A549 (cell line): Measurements from ENCODE around the gene DENND2D. TPM values are rescaled to one million over a fixed set of nuclear protein-coding genes. Genes with fewer than 3 reads are reported as not detected.

Experiments used
- ATAC-seq, 2 experiments: fragments of 200-7000 bp in 1 of 2; fragments of >200 bp in 1 of 2; cut with Nextera tagmentation in 1 of 2; cut with Tn5 transposase in 1 of 2; 3 replicates each; pipeline versions ENCODE4 v1.8.0 to v1.9.1; 2018 to 2020; ENCODE audit warnings: mild to moderate bottlenecking in 1 of 2, moderate library complexity in 1 of 2
- CTCF ChIA-PET: fragments of 300-600 bp; sonication (Branson Sonifier 250); formaldehyde crosslinking; extraction: SDS; loops from one replicate; lab custom pipeline; 2021; ENCODE audit warnings: antibody characterized with exemption, inconsistent platforms; lab: Yijun Ruan, JAX
- POLR2A ChIA-PET: fragments of 350-600 bp; formaldehyde crosslinking; extraction: SDS; loops from one replicate; lab custom pipeline; 2021; ENCODE audit warnings: antibody characterized with exemption, inconsistent platforms; lab: Yijun Ruan, JAX
- DNase-seq, 2 experiments: peaks; one replicate each; pipeline versions ENCODE4 v3.0.0 to v3.0.0-alpha.2; 2011 to 2016; ENCODE audit warnings: low read depth in 1 of 2, low spot score in 1 of 2
- FAIRE-seq: peaks from 2 replicates; lab custom pipeline; 2011; peaks lifted over from hg19 to GRCh38; lab: Jason Lieb, UNC
- H3K27ac ChIP-seq, 2 experiments: fragments of >200 bp; sonication (Bioruptor Twin); formaldehyde crosslinking; 3 replicates each; pipeline ENCODE4 v1.5.1; 2016 to 2017
- H3K4me1 ChIP-seq: fragments of >200 bp; sonication (Bioruptor Twin); formaldehyde crosslinking; 3 replicates; pipeline ENCODE4 v1.6.1; 2016
- H3K4me2 ChIP-seq: fragments of >200 bp; sonication (Bioruptor Twin); formaldehyde crosslinking; 3 replicates; pipeline ENCODE4 v1.6.1; 2016
- H3K4me3 ChIP-seq: fragments of >200 bp; sonication (Bioruptor Twin); formaldehyde crosslinking; 3 replicates; pipeline ENCODE4 v1.5.1; 2016
- H3K9me3 ChIP-seq: fragments of >200 bp; sonication (Bioruptor Twin); formaldehyde crosslinking; 3 replicates; pipeline ENCODE4 v1.6.1; 2016
- CBX2 ChIP-seq: fragments of 200-600 bp; sonication (generic); IDR thresholded peaks from 2 replicates; pipeline ENCODE4 v1.6.1; 2016; ENCODE audit warnings: low read depth, mild to moderate bottlenecking, borderline replicate concordance
- CBX8 ChIP-seq: fragments of 200-600 bp; sonication (generic); IDR thresholded peaks from 2 replicates; pipeline ENCODE4 v1.6.1; 2016
- CHD2 ChIP-seq: fragments of 150-350 bp; IDR thresholded peaks from 2 replicates; pipeline ENCODE4 v1.6.1; 2014; ENCODE audit warnings: low read length; ENCODE audit not compliant: partially characterized antibody
- EHF ChIP-seq: fragments of 250-450 bp; sonication (Bioruptor Pico); IDR thresholded peaks from 2 replicates; pipeline ENCODE4 v1.5.0; 2020; ENCODE audit warnings: mild to moderate bottlenecking
- EP300 ChIP-seq, 2 experiments: fragments of >200 bp; sonication (Bioruptor Twin); formaldehyde crosslinking; IDR thresholded peaks; 2 replicates in 1 of 2; 3 replicates in 1 of 2; pipeline ENCODE4 v1.6.1; 2016 to 2017
- ESRRA ChIP-seq: fragments of 150-350 bp; IDR thresholded peaks from 2 replicates; pipeline ENCODE4 v1.6.1; 2014; ENCODE audit warnings: mild to moderate bottlenecking, low read length, borderline replicate concordance
- GATA3 ChIP-seq: IDR thresholded peaks from 2 replicates; pipeline ENCODE4 v1.6.1; 2012; ENCODE audit warnings: borderline replicate concordance
- HEYL ChIP-seq: fragments of 250-450 bp; sonication (Bioruptor Pico); IDR thresholded peaks from 2 replicates; pipeline ENCODE4 v1.8.0; 2021; ENCODE audit warnings: mild to moderate bottlenecking, moderate library complexity
- HOXA7 ChIP-seq: fragments of 250-450 bp; sonication (Bioruptor Pico); IDR thresholded peaks from 2 replicates; pipeline ENCODE4 v1.5.0; 2020; ENCODE audit warnings: mild to moderate bottlenecking, moderate library complexity
- HOXB13 ChIP-seq: fragments of 250-450 bp; sonication (Bioruptor Pico); IDR thresholded peaks from 2 replicates; pipeline ENCODE4 v1.5.0; 2020; ENCODE audit warnings: low read depth, mild to moderate bottlenecking, moderate library complexity
- JUN ChIP-seq, 2 experiments: fragments of >200 bp; sonication (Bioruptor Twin); formaldehyde crosslinking; IDR thresholded peaks; 2 replicates in 1 of 2; 3 replicates in 1 of 2; pipeline ENCODE4 v1.6.1; 2016 to 2017
- MYC ChIP-seq: IDR thresholded peaks from 2 replicates; pipeline ENCODE4 v1.6.1; 2012; ENCODE audit warnings: mild to moderate bottlenecking, inconsistent platforms, low read length, improper control_type of control experiment, borderline replicate concordance
- PHF8 ChIP-seq: fragments of 200-600 bp; sonication (generic); IDR thresholded peaks from 2 replicates; pipeline ENCODE4 v1.6.1; 2016; ENCODE audit warnings: low read depth, mild to moderate bottlenecking, antibody characterized with exemption, moderate library complexity, borderline replicate concordance
- POLR2A ChIP-seq: IDR thresholded peaks from 2 replicates; pipeline ENCODE4 v1.6.1; 2012; ENCODE audit warnings: mild to moderate bottlenecking, low read length
- RFX5 ChIP-seq: fragments of 450-650 bp; IDR thresholded peaks from 2 replicates; pipeline ENCODE4 v1.7.1; 2014; ENCODE audit warnings: antibody characterized with exemption, mild to moderate bottlenecking, moderate library complexity
- SMC3 ChIP-seq: fragments of >200 bp; sonication (Bioruptor Twin); formaldehyde crosslinking; IDR thresholded peaks from 3 replicates; pipeline ENCODE4 v1.6.1; 2018; ENCODE audit warnings: inconsistent platforms
- ZSCAN20 ChIP-seq: fragments of 250-450 bp; sonication (Bioruptor Pico); IDR thresholded peaks from 2 replicates; pipeline ENCODE4 v1.8.0; 2022; ENCODE audit warnings: mild to moderate bottlenecking, moderate library complexity
- WGBS: methylation state at CpG from one replicate; pipeline ENCODE4 v1.1.6; 2017; ENCODE audit errors: missing lambda C conversion rate; 5-methylcytosine and 5-hydroxymethylcytosine counted together
- polyA plus RNA-seq, 4 experiments: library from polyadenylated mRNA; depleted of rRNA in 3 of 4; stranded (reverse); fragments of >200 nt; fragmentation: RNase III in 1 of 4; extraction: RNeasy Plus Mini Kit Qiagen cat#74134 plus additional on column Dnase treatment in 1 of 4; gene quantifications; 2 replicates in 3 of 4; 3 replicates in 1 of 4; pipeline ENCODE4 v1.2.3, GENCODE V29; 2011 to 2017
- TF ChIP-seq, protein P1 (sequence below): fragments of >200 bp; sonication (Bioruptor Twin); formaldehyde crosslinking; IDR thresholded peaks from 3 replicates; pipeline ENCODE4 v1.6.1; 2016
- TF ChIP-seq, protein P2 (sequence below): fragments of 200-600 bp; sonication (generic); IDR thresholded peaks from 2 replicates; pipeline ENCODE4 v1.6.1; 2016; ENCODE audit warnings: antibody characterized with exemption, mild to moderate bottlenecking, moderate library complexity

DENND2D gene
- polyA plus RNA-seq, 2 of the 4 experiments (the other 2 are of a cell fraction) = 1.7 to 3.4 TPM

DNA sequence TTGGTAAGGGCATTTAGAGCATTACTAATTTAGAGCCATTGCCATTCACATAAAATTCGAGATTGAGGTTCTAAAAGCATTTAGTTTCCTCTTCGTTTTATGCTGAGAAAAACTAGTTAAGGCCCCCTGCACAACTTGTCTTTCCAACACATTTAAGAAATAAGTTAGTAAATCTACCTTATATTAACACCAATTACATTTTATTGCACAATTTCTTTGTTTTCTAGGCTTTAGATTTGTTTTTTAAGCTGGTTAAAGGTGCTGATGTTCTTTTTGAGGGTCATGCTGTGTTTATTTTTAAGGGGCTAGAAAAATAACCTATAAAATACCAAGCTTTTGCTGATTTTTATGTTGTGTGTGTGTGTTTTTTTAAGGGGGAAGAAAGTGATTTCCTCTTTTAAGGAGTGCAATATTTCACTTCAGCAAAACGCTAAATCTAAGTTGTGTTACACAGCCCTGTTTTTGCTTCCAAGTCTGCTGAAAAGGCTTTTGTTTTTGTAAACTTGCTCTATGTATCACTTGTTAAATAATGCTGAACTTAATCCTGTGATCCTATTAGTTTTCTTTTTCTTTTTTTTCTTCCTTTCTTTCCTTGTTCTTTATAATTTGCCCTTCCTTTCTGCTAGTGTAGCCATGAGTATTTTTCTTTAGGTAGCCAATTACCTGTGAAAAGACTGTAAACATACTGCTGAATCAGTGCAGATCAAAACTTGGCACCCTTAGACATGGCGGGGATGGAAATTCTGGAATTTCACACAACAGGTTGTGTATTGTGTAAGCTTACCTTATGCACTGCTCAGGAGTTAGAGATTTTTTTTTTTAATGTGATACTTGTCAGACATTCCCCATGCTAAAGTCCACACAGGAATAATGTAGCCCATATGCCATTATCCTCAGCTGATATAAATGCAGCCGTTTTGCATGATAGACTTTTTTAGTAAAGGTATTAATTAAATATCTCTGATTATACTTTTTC is 58.9 kb downstream of the DENND2D start:
- Histone ChIP-seq H3K9me3 (no peaks in the 10 kb centered on the region), H3K4me1 (peaks cover 15% of the 10 kb centered on the region; the same call in 2 of the 3 replicates), H3K4me3 (peak overlapping the region; percentile 65; the same call in 2 of the 3 replicates)
- ATAC-seq (no peak), FAIRE-seq (no peak)
- POLR2A ChIA-PET = interaction anchor here (1.6 kb wide), 1 partner anchor 21 kb away, joined by 3 read pairs; no protein-coding TSS in a partner anchor
- TF ChIP-seq CBX8 (no peak), HOXB13 (CRISPR knock-in tag) (no peak), EHF (CRISPR knock-in tag) (no peak)
- TF ChIP-seq, all 56 proteins: peak for 0
- WGBS = 33% methylated on average over 5 of the region's 5 CpGs
- CTCF ChIA-PET = no interaction called here
- DNase-seq = no peak
- Histone ChIP-seq H3K4me2 (peak overlapping the region; percentile 76), H3K27ac (no peak overlapping the region)

DNA sequence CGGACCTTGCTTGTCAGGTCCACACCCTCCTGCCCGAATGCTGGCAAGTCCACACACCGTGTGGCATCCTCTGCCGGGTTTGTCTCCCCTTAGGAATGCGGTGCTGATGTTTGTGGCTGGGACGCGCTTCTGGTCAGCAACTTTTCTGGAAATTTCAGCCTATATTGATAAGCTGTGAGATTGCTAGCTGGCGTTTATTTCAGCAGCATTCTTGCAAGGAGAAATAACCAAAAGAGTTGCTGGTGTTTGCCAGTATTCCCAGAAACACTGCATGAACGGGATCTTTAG is 59.8 kb downstream of the DENND2D start:
- ChIA-PET POLR2A (interaction anchor here (1.0 to 1.6 kb wide), 2 partner anchors 10 to 20 kb away, joined by 3 to 5 read pairs; no protein-coding TSS in a partner anchor), CTCF (no interaction called here)
- H3K4me1 ChIP-seq = peaks cover 15% of the 10 kb centered on the region; the same call in 2 of the 3 replicates
- ATAC-seq (peak in 1 of 2 experiments; percentile 88; a peak in 2 of 6 replicates), DNase-seq (peak; percentile 51 to 56), FAIRE-seq (no peak)
- H3K27ac ChIP-seq = peak overlapping the region; percentile 87 to 99
- 3% methylated on average over 9 of the region's 9 CpGs for WGBS
- peak overlapping the region; percentile 65 for H3K4me3 ChIP-seq
- no peaks in the 10 kb centered on the region for H3K9me3 ChIP-seq
- H3K4me2 ChIP-seq = peak overlapping the region; percentile 76
- TF ChIP-seq RFX5 (no peak), GATA3 (no peak), CBX2 (no peak)
- TF ChIP-seq, all 56 proteins: peak for 0

DNA sequence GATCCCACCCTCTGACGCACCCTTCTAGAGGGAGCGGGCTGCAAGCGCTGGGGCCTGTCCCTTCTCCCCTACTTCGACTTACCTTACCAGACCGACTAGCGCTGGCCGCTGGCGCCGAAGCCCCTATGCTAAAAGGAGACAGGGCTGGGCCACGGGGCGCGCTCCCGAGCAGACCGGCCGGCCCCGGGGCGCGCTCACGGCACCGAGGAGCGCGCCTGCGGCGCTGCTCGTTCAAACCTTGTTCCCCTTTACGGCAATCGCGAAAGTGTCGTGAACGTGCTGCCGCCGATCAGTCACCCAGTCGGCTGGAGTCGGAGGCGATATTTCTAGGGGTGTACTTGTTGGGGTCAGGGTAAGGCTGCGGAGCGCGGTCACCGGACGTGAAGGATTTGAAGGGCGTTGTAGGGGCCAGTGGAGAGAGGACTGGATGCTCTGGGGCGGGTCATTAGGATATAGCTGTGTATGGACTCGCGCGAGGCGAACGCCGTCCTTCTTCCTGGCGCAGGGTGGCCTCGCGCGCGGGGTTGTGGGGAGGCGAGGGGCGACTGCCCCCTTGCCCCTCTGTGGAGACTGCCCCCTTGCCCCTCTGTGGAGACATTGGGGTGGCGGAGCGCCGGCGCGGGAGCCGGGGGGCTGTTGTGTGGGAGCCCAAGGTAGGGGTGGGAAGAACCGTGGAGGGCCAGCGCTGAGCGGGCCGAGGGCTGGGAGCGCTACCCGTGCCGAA is 60.3 kb downstream of the DENND2D start, which contains the start of the genes CEPT1 and DRAM2:
Gene CEPT1, plus strand, starts transcription at position 268 of the 724 bp plus-strand sequence. CDS start 7,492 bp downstream, outside the sequence.
Gene DRAM2, minus strand, starts transcription at position 138 of the 724 bp plus-strand sequence. CDS start 8,539 bp downstream, outside the sequence.
- ATAC-seq = peak; percentile 82 to 88
- Histone ChIP-seq H3K9me3 (no peaks in the 10 kb centered on the region), H3K4me3 (peak within 1 kb of the TSS; percentile 65), H3K4me2 (peak within 1 kb of the TSS; percentile 76), H3K4me1 (peaks cover 15% of the 10 kb centered on the region; the same call in 2 of the 3 replicates), H3K27ac (peak within 1 kb of the TSS; percentile 87 to 99)
- 0% methylated on average over 9 of the region's 68 CpGs for WGBS
- TF ChIP-seq POLR2A (peak; percentile 60), JUN (IDR thresholded peaks at IDR 0.05) (peak in 1 of 2 experiments; percentile 35; a peak in 1 of 5 replicates), ESRRA (no peak), HOXA7 (CRISPR knock-in tag) (no peak), PHF8 (0 out of 2 replicates have a peak, but pooled peaks have one; percentile 1), MYC (0 out of 2 replicates have a peak, but pooled peaks have one; percentile 15)
- TF ChIP-seq, protein P1, sequence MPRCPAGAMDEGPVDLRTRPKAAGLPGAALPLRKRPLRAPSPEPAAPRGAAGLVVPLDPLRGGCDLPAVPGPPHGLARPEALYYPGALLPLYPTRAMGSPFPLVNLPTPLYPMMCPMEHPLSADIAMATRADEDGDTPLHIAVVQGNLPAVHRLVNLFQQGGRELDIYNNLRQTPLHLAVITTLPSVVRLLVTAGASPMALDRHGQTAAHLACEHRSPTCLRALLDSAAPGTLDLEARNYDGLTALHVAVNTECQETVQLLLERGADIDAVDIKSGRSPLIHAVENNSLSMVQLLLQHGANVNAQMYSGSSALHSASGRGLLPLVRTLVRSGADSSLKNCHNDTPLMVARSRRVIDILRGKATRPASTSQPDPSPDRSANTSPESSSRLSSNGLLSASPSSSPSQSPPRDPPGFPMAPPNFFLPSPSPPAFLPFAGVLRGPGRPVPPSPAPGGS = no peak
- peak; percentile 71 to 94 for DNase-seq
- no peak for FAIRE-seq
- ChIA-PET POLR2A (interaction anchor here (1.0 to 1.6 kb wide), 4 partner anchors 10 to 206 kb away, joined by 3 to 5 read pairs (median 4); partner anchors contain the start of gene LRIF1), CTCF (no interaction called here)

DNA sequence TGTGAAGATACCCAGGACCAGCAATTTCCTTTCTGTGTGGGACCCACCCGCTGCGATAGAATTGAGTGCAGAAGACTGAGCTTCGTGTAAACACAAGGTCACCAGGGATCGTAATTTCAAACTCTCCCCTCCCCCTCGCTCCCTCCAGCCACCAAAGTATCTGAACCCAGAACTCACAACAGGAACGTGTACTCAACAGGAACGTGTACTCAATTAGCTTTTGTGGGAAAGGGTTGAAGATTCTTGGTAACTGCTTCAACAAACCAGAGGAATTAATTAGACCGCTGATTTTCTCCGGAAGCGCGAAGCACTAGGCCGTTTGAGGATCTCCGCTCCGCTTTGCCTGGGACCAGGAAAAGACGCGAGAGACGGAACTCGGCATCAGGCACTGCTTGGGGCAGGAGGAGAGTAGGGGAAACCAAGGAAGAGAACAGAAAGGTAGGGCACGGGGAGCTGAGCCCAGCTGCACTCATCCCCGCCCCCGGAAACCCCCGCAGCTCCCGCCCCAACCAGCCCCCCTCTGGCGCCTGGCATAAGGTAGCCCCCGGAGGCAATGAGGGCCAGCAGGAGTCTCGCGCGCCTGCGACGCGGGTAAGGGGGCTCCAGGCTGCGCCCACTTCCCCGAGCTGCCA is 61.0 kb downstream of the DENND2D start:
- ATAC-seq = peak; percentile 80 to 84
- POLR2A ChIA-PET = interaction anchor here (1.2 to 1.4 kb wide), 2 partner anchors 175 to 207 kb away, joined by 3 to 5 read pairs; partner anchors contain the start of gene LRIF1
- Histone ChIP-seq H3K4me1 (peaks cover 15% of the 10 kb centered on the region; the same call in 2 of the 3 replicates), H3K27ac (peak overlapping the region; percentile 87 to 99), H3K4me2 (peak overlapping the region; percentile 72), H3K9me3 (no peaks in the 10 kb centered on the region), H3K4me3 (peak overlapping the region; percentile 65)
- FAIRE-seq = no peak
- WGBS = 0% methylated on average over 18 of the region's 33 CpGs
- CTCF ChIA-PET = interaction anchor here (1.0 to 1.6 kb wide), 2 partner anchors 9 to 108 kb away, joined by 3 to 5 read pairs; no protein-coding TSS in a partner anchor
- DNase-seq = peak; percentile 33 to 55
- no peak for TF ChIP-seq SMC3
- peak in 1 of 2 experiments; percentile 41; a peak in 1 of 5 replicates for TF ChIP-seq JUN (IDR thresholded peaks at IDR 0.05)
- peak; percentile 29; the same call in 1 of the 2 replicates for TF ChIP-seq PHF8
- TF ChIP-seq GATA3 = no peak
- no peak for TF ChIP-seq CBX2
- TF ChIP-seq CHD2 = peak; percentile 66
- no peak for TF ChIP-seq ZSCAN20 (CRISPR knock-in tag)
- TF ChIP-seq EP300 (IDR thresholded peaks at IDR 0.05) = no peak
- TF ChIP-seq, protein P2, sequence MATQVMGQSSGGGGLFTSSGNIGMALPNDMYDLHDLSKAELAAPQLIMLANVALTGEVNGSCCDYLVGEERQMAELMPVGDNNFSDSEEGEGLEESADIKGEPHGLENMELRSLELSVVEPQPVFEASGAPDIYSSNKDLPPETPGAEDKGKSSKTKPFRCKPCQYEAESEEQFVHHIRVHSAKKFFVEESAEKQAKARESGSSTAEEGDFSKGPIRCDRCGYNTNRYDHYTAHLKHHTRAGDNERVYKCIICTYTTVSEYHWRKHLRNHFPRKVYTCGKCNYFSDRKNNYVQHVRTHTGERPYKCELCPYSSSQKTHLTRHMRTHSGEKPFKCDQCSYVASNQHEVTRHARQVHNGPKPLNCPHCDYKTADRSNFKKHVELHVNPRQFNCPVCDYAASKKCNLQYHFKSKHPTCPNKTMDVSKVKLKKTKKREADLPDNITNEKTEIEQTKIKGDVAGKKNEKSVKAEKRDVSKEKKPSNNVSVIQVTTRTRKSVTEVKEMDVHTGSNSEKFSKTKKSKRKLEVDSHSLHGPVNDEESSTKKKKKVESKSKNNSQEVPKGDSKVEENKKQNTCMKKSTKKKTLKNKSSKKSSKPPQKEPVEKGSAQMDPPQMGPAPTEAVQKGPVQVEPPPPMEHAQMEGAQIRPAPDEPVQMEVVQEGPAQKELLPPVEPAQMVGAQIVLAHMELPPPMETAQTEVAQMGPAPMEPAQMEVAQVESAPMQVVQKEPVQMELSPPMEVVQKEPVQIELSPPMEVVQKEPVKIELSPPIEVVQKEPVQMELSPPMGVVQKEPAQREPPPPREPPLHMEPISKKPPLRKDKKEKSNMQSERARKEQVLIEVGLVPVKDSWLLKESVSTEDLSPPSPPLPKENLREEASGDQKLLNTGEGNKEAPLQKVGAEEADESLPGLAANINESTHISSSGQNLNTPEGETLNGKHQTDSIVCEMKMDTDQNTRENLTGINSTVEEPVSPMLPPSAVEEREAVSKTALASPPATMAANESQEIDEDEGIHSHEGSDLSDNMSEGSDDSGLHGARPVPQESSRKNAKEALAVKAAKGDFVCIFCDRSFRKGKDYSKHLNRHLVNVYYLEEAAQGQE = peak; percentile 43; the same call in 1 of the 2 replicates
- no peak for TF ChIP-seq HEYL (CRISPR knock-in tag)
